ENCODE data around the gene BSG. TPM values are rescaled to one million over a fixed set of nuclear protein-coding genes. Genes with fewer than 3 reads are reported as not detected.
A peak's percentile ranks its signal among the peaks of the same experiment; 100 is the strongest.

The BSG gene
- total RNA-seq, 1 experiment from 2014 or later: 618 TPM

DNA sequence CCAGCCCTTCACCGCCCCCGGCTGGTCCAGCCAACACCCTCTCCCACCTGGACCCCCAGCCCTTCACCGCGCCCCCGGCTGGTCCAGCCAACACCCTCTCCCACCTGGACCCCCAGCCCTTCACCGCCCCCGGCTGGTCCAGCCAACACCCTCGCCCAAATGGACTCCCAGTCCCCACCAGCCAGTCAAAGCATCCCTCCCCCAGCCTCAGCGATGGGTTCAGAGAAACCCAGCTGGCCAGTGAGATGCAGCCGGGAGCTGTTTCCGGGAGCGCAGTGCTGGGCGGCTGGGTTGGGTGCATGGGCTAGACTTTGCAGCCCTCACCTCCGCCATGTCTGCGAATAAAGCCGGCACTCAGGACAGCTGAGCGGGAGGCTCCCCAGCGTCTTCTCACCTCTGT is 47.4 kb upstream of the BSG start:
- H3K27ac Mint-ChIP-seq (ENCODE audit: unreplicated experiment): no peak overlapping the region
- no peak overlapping the region for H3K4me3 ChIP-seq (ENCODE audit: low read depth, low read length)
- H3K4me1 ChIP-seq: peaks cover 12% of the 10 kb centered on the region
- H3K4me1 Mint-ChIP-seq (ENCODE audit: low read depth, unreplicated experiment): peaks cover 6% of the 10 kb centered on the region
- DNase-seq: no peak
- H3K9me3 Mint-ChIP-seq (ENCODE audit: unreplicated experiment): no peaks in the 10 kb centered on the region
- H3K9me3 ChIP-seq: no peaks in the 10 kb centered on the region
- H3K27me3 ChIP-seq (replicated peaks; ENCODE audit: control insufficient read depth, insufficient read depth, low read length): no peaks in the 10 kb centered on the region
- ChIA-PET POLR2A (no interaction called here), CTCF (no interaction called here)
- intact Hi-C loops (cut with micrococcal nuclease; ENCODE audit: unreplicated experiment): no loop called here
- no peaks in the 10 kb centered on the region for H3K27me3 Mint-ChIP-seq (ENCODE audit: insufficient read depth, unreplicated experiment)
- no peaks in the 10 kb centered on the region for H3K36me3 ChIP-seq (ENCODE audit: control insufficient read depth, insufficient read depth, low read length)
- TF ChIP-seq, protein P1, sequence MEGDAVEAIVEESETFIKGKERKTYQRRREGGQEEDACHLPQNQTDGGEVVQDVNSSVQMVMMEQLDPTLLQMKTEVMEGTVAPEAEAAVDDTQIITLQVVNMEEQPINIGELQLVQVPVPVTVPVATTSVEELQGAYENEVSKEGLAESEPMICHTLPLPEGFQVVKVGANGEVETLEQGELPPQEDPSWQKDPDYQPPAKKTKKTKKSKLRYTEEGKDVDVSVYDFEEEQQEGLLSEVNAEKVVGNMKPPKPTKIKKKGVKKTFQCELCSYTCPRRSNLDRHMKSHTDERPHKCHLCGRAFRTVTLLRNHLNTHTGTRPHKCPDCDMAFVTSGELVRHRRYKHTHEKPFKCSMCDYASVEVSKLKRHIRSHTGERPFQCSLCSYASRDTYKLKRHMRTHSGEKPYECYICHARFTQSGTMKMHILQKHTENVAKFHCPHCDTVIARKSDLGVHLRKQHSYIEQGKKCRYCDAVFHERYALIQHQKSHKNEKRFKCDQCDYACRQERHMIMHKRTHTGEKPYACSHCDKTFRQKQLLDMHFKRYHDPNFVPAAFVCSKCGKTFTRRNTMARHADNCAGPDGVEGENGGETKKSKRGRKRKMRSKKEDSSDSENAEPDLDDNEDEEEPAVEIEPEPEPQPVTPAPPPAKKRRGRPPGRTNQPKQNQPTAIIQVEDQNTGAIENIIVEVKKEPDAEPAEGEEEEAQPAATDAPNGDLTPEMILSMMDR (IDR thresholded peaks at IDR 0.05; ENCODE audit: insufficient read depth in 1 of 2, low read depth in 1 of 2, low read length in 1 of 2, severe bottlenecking in 1 of 2, unreplicated experiment in 1 of 2): no peak
- H3K4me3 Mint-ChIP-seq (ENCODE audit: unreplicated experiment): no peak overlapping the region
- H3K36me3 Mint-ChIP-seq (ENCODE audit: insufficient read depth, unreplicated experiment): peaks cover 5% of the 10 kb centered on the region
- BruUV-seq (replicated peaks): no TSS peak

DNA sequence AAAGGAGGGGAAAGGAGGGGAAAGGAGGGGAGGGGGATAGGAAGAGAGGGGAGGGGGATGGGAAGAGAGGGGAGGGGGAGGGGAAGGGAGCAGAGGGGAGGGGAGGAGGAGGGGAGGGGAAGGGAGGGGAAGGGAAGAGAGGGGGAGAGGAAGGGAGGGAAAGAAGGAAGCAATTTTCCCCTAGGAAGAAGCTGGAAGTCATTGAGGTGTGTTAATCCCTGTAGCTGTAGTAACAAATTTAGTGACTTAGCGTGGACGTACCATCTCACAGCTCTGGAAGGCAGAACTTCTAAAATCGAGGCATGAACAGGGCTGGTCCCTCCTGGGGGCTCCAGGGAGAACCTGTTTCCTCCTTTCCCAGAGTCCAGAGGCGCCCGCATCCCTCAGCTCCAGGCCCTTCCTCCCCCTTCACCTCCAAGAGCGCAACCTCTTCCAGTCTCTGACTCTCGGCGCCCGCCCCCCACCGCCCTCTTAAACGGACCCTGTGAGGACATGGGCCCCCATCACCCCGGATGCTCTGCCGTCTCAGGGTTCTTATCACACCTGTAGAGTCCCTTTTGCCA is 46.5 kb upstream of the BSG start:
- no peak for DNase-seq
- H3K36me3 Mint-ChIP-seq (ENCODE audit: insufficient read depth, unreplicated experiment): peaks cover 5% of the 10 kb centered on the region
- no peaks in the 10 kb centered on the region for H3K9me3 ChIP-seq
- no peaks in the 10 kb centered on the region for H3K27me3 Mint-ChIP-seq (ENCODE audit: insufficient read depth, unreplicated experiment)
- H3K36me3 ChIP-seq (ENCODE audit: control insufficient read depth, insufficient read depth, low read length): no peaks in the 10 kb centered on the region
- intact Hi-C loops (cut with micrococcal nuclease; ENCODE audit: unreplicated experiment): no loop called here
- TF ChIP-seq, protein P1 (IDR thresholded peaks at IDR 0.05; ENCODE audit: insufficient read depth in 1 of 2, low read depth in 1 of 2, low read length in 1 of 2, severe bottlenecking in 1 of 2, unreplicated experiment in 1 of 2): no peak
- peaks cover 6% of the 10 kb centered on the region for H3K4me1 Mint-ChIP-seq (ENCODE audit: low read depth, unreplicated experiment)
- no peak overlapping the region for H3K27ac Mint-ChIP-seq (ENCODE audit: unreplicated experiment)
- H3K4me1 ChIP-seq: peaks cover 18% of the 10 kb centered on the region
- H3K4me3 Mint-ChIP-seq (ENCODE audit: unreplicated experiment): no peak overlapping the region
- no peaks in the 10 kb centered on the region for H3K9me3 Mint-ChIP-seq (ENCODE audit: unreplicated experiment)
- CTCF ChIA-PET: interaction anchor here (0.6 to 0.7 kb wide), 2 partner anchors 814 to 1020 kb away, joined by 4 read pairs; no protein-coding TSS in a partner anchor
- H3K27me3 ChIP-seq (replicated peaks; ENCODE audit: control insufficient read depth, insufficient read depth, low read length): no peaks in the 10 kb centered on the region
- no TSS peak for BruUV-seq (replicated peaks)
- H3K4me3 ChIP-seq (ENCODE audit: low read depth, low read length): no peak overlapping the region
- POLR2A ChIA-PET: no interaction called here

DNA sequence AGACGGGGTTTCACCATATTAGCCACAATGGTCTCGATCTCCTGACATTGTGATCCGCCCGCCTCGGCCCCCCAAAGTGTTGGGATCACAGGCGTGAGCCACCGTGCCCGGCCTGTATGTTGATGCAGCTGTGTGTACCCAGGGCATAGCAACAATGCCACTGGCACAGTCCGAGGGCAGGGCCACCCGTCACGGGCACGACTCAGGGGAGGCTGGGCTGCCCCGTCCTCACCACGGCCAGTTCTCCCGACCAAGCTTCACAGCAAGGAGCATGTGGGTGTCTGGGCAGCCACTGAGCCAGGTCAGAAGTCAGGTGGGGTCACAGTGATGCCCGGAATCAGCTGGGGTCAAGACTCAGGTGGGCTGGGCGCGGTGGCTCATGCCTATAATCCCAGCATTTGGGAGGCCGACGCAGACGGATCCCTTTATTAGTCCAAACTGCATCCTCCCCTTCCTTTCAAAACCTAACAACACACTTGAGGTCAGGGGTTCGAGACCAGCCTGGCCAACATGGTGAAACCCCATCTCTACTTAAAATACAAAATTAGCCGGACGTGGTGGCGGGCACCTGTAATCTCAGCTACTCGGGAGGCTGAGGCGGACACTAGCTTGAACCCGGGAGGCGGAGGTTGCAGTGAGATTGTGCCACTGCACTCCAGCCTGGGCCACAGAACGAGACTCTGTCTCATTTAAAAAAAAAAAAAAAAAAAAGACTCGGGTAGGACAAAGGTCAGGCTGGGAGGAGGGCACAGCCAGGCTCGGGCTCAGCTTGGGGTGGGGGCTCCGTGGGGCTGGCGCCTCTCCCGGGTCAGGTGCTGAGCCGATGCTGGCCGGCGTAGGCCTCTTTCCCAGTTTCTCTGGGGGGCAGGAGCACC is 42.0 kb upstream of the BSG start:
- TF ChIP-seq, protein P1 (IDR thresholded peaks at IDR 0.05; ENCODE audit: insufficient read depth in 1 of 2, low read depth in 1 of 2, low read length in 1 of 2, severe bottlenecking in 1 of 2, unreplicated experiment in 1 of 2): no peak
- peak overlapping the region; percentile 70 for H3K27ac Mint-ChIP-seq (ENCODE audit: unreplicated experiment)

More for the DNA sequence above, 42.0 kb upstream of the BSG start:
- H3K36me3 ChIP-seq (ENCODE audit: control insufficient read depth, insufficient read depth, low read length): 0 out of 2 replicates have a peak, but pooled peaks cover 1% of the 10 kb centered on the region
- no peak for DNase-seq
- peak overlapping the region; percentile 94 for H3K4me3 ChIP-seq (ENCODE audit: low read depth, low read length)
- Mint-ChIP-seq H3K27me3 (ENCODE audit: insufficient read depth, unreplicated experiment) (no peaks in the 10 kb centered on the region), H3K4me3 (ENCODE audit: unreplicated experiment) (peak overlapping the region; percentile 82), H3K4me1 (ENCODE audit: low read depth, unreplicated experiment) (peaks cover 6% of the 10 kb centered on the region), H3K36me3 (ENCODE audit: insufficient read depth, unreplicated experiment) (peaks cover 16% of the 10 kb centered on the region), H3K9me3 (ENCODE audit: unreplicated experiment) (no peaks in the 10 kb centered on the region)
- H3K4me1 ChIP-seq: peaks cover 30% of the 10 kb centered on the region
- ChIA-PET CTCF (interaction anchor here (1.2 to 3.1 kb wide), 3 partner anchors 20 to 204 kb away, joined by 3 to 28 read pairs (median 9); no protein-coding TSS in a partner anchor), POLR2A (interaction anchor here (0.8 to 1.9 kb wide), 3 partner anchors 13 to 24 kb away, joined by 3 to 7 read pairs (median 5); no protein-coding TSS in a partner anchor)
- no peaks in the 10 kb centered on the region for H3K27me3 ChIP-seq (replicated peaks; ENCODE audit: control insufficient read depth, insufficient read depth, low read length)
- intact Hi-C loops (cut with micrococcal nuclease; ENCODE audit: unreplicated experiment): loop anchor here (5.0 kb wide), 1 partner anchor 42 kb away; the partner anchor contains the start of gene BSG
- H3K9me3 ChIP-seq: no peaks in the 10 kb centered on the region
- TSS peak; percentile 93 for BruUV-seq (replicated peaks)

All from Caco-2 (cell line).